SK-N-SH treated with all-trans-retinoic acid at 6 μM for 48 hours (cell line): Measurements from ENCODE around the gene TEX11.

ENCODE experiments used
- ATAC-seq: fragments of 200-7000 bp; cut with Tn5 transposase; 3 replicates; pipeline ENCODE4 v1.9.1; 2020; ENCODE audit warnings: mild to moderate bottlenecking, moderate library complexity
- ARNTL ChIP-seq: fragments of 450-650 bp; formaldehyde crosslinking; IDR thresholded peaks from 2 replicates; pipeline ENCODE4 v1.5.0; 2020; ENCODE audit warnings: low read depth, mild to moderate bottlenecking, moderate library complexity, borderline replicate concordance
- BACH2 ChIP-seq: fragments of 250-450 bp; sonication (Bioruptor Pico); IDR thresholded peaks from 2 replicates; pipeline ENCODE4 v1.9.0; 2021; ENCODE audit warnings: mild to moderate bottlenecking, borderline replicate concordance
- CSDC2 ChIP-seq: fragments of 250-450 bp; sonication (Bioruptor Pico); IDR thresholded peaks from 2 replicates; pipeline ENCODE4 v1.5.0; 2020; ENCODE audit warnings: mild to moderate bottlenecking, moderate library complexity
- ESRRG ChIP-seq: fragments of 250-450 bp; sonication (Bioruptor Pico); IDR thresholded peaks from 2 replicates; pipeline ENCODE4 v1.6.1; 2021; ENCODE audit warnings: mild to moderate bottlenecking
- GLIS3 ChIP-seq: fragments of 250-450 bp; sonication (Bioruptor Pico); IDR thresholded peaks from 2 replicates; pipeline ENCODE4 v1.5.0; 2020; ENCODE audit warnings: mild to moderate bottlenecking, moderate library complexity
- ISL1 ChIP-seq: fragments of 250-450 bp; sonication (Bioruptor Pico); IDR thresholded peaks from 2 replicates; pipeline ENCODE4 v2.1.2; 2022; ENCODE audit warnings: mild to moderate bottlenecking, moderate library complexity
- OSR1 ChIP-seq: fragments of 250-450 bp; sonication (Bioruptor Pico); IDR thresholded peaks from 2 replicates; pipeline ENCODE4 v1.8.0; 2022; ENCODE audit warnings: moderate library complexity, mild to moderate bottlenecking, inconsistent platforms
- POU6F1 ChIP-seq: fragments of 250-450 bp; sonication (Bioruptor Pico); IDR thresholded peaks from 2 replicates; pipeline ENCODE4 v1.8.0; 2021; ENCODE audit warnings: low read depth, mild to moderate bottlenecking, moderate library complexity, borderline replicate concordance
- RARB ChIP-seq: fragments of 250-450 bp; sonication (Bioruptor Pico); IDR thresholded peaks from 2 replicates; pipeline ENCODE4 v1.8.0; 2021; ENCODE audit warnings: mild to moderate bottlenecking, moderate library complexity
- SNAI2 ChIP-seq: fragments of 250-450 bp; sonication (Bioruptor Pico); IDR thresholded peaks from 2 replicates; pipeline ENCODE4 v1.5.0; 2020; ENCODE audit warnings: mild to moderate bottlenecking, moderate library complexity
- TCF4 ChIP-seq: fragments of 250-450 bp; sonication (Bioruptor Pico); IDR thresholded peaks from 2 replicates; pipeline ENCODE4 v1.8.0; 2021; ENCODE audit warnings: mild to moderate bottlenecking, moderate library complexity, borderline replicate concordance
- TOX ChIP-seq: fragments of 250-450 bp; sonication (Bioruptor Pico); IDR thresholded peaks from 2 replicates; pipeline ENCODE4 v1.8.0; 2021; ENCODE audit warnings: mild to moderate bottlenecking, moderate library complexity, borderline replicate concordance
- ZC3H10 ChIP-seq: fragments of 250-450 bp; sonication (Bioruptor Pico); IDR thresholded peaks from 2 replicates; pipeline ENCODE4 v1.5.1; 2021; ENCODE audit warnings: mild to moderate bottlenecking, moderate library complexity
- ZFP30 ChIP-seq: fragments of 450-650 bp; formaldehyde crosslinking; IDR thresholded peaks from 2 replicates; pipeline ENCODE4 v1.5.0; 2022; ENCODE audit warnings: mild to moderate bottlenecking, moderate library complexity
- ZNF565 ChIP-seq: fragments of 450-650 bp; formaldehyde crosslinking; conservative IDR thresholded peaks from 2 replicates; pipeline ENCODE4 v1.5.0; 2020; ENCODE audit warnings: low read depth, mild to moderate bottlenecking, moderate library complexity
- ZNF70 ChIP-seq: fragments of 450-650 bp; formaldehyde crosslinking; IDR thresholded peaks from 2 replicates; pipeline ENCODE4 v1.5.0; 2020; ENCODE audit warnings: mild to moderate bottlenecking, moderate library complexity
- ZNF8 ChIP-seq: fragments of 450-650 bp; formaldehyde crosslinking; IDR thresholded peaks from 2 replicates; pipeline ENCODE4 v1.5.0; 2020; ENCODE audit warnings: mild to moderate bottlenecking, moderate library complexity
- TF ChIP-seq, protein P1 (sequence below): fragments of 250-450 bp; sonication (Bioruptor Pico); IDR thresholded peaks from 2 replicates; pipeline ENCODE4 v1.5.1; 2021; ENCODE audit warnings: mild to moderate bottlenecking, moderate library complexity
- TF ChIP-seq, protein P2 (sequence below): fragments of 250-450 bp; sonication (Bioruptor Pico); IDR thresholded peaks from 2 replicates; pipeline ENCODE4 v1.5.1; 2020; ENCODE audit warnings: low read depth, mild to moderate bottlenecking, moderate library complexity
- TF ChIP-seq, protein P3 (sequence below): fragments of 250-450 bp; sonication (Bioruptor Pico); IDR thresholded peaks from 2 replicates; pipeline ENCODE4 v1.8.0; 2020; ENCODE audit warnings: mild to moderate bottlenecking, moderate library complexity, borderline replicate concordance
- TF ChIP-seq, protein P4 (sequence below): fragments of 250-450 bp; sonication (Bioruptor Pico); IDR thresholded peaks from 2 replicates; pipeline ENCODE4 v1.5.0; 2020; ENCODE audit warnings: mild to moderate bottlenecking, moderate library complexity

Gene TEX11

DNA sequence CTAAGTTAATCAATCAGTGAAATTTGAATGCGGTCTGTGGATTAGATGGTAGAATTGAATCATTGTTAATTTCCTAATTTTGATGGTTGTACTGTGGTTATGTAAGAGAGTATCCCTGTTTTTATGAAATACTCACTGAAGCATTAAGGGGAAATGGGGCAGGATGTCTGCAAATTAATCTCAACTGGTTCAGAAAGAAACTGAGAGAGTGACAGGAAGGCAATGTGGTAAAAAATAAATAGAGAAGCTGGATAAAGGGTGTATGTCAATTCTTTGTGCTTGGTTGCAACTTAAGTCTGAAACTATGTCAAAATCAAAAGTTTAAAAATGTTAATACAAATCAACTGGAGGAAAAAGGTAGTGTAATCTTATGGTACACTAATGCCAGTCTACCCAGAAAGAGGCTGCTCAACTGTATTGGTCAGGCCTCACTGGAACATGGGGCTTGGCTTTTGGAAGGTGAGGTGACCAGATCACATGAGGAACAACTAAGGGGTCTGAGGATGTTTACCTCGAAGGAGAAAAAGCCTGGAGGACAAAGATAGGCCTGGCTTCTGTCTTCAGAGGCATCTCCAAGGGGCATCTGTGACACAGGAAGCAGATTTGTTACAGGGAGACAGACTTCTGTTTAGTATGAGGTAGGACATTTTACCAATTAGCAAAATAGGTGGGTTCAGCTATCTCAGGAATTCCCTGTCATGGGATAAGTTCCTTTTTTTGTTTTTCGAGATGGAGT is 380.7 kb downstream of the TEX11 start:
- no peak for ATAC-seq
- no peak for TF ChIP-seq ZFP30 (CRISPR knock-in tag)
- no peak for TF ChIP-seq RARB
- TF ChIP-seq ZNF70 (CRISPR knock-in tag), result no peak
- no peak for TF ChIP-seq SNAI2 (CRISPR knock-in tag)
- no peak for TF ChIP-seq ZC3H10 (CRISPR knock-in tag)
- TF ChIP-seq OSR1 (CRISPR knock-in tag), result no peak
- TF ChIP-seq, protein P1, sequence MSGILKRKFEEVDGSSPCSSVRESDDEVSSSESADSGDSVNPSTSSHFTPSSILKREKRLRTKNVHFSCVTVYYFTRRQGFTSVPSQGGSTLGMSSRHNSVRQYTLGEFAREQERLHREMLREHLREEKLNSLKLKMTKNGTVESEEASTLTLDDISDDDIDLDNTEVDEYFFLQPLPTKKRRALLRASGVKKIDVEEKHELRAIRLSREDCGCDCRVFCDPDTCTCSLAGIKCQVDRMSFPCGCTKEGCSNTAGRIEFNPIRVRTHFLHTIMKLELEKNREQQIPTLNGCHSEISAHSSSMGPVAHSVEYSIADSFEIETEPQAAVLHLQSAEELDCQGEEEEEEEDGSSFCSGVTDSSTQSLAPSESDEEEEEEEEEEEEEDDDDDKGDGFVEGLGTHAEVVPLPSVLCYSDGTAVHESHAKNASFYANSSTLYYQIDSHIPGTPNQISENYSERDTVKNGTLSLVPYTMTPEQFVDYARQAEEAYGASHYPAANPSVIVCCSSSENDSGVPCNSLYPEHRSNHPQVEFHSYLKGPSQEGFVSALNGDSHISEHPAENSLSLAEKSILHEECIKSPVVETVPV (CRISPR knock-in tag), result no peak
- TF ChIP-seq CSDC2 (CRISPR knock-in tag), result no peak
- TF ChIP-seq POU6F1 (CRISPR knock-in tag), result no peak
- no peak for TF ChIP-seq ISL1
- TF ChIP-seq ESRRG (CRISPR knock-in tag), result no peak
- TF ChIP-seq ZNF8 (CRISPR knock-in tag), result no peak
- TF ChIP-seq, protein P2, sequence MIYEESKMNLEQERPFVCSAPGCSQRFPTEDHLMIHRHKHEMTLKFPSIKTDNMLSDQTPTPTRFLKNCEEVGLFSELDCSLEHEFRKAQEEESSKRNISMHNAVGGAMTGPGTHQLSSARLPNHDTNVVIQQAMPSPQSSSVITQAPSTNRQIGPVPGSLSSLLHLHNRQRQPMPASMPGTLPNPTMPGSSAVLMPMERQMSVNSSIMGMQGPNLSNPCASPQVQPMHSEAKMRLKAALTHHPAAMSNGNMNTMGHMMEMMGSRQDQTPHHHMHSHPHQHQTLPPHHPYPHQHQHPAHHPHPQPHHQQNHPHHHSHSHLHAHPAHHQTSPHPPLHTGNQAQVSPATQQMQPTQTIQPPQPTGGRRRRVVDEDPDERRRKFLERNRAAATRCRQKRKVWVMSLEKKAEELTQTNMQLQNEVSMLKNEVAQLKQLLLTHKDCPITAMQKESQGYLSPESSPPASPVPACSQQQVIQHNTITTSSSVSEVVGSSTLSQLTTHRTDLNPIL (CRISPR knock-in tag), result no peak
- TF ChIP-seq ZNF565 (CRISPR knock-in tag), result no peak
- TF ChIP-seq, protein P3, sequence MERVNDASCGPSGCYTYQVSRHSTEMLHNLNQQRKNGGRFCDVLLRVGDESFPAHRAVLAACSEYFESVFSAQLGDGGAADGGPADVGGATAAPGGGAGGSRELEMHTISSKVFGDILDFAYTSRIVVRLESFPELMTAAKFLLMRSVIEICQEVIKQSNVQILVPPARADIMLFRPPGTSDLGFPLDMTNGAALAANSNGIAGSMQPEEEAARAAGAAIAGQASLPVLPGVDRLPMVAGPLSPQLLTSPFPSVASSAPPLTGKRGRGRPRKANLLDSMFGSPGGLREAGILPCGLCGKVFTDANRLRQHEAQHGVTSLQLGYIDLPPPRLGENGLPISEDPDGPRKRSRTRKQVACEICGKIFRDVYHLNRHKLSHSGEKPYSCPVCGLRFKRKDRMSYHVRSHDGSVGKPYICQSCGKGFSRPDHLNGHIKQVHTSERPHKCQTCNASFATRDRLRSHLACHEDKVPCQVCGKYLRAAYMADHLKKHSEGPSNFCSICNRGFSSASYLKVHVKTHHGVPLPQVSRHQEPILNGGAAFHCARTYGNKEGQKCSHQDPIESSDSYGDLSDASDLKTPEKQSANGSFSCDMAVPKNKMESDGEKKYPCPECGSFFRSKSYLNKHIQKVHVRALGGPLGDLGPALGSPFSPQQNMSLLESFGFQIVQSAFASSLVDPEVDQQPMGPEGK (CRISPR knock-in tag), result no peak
- TF ChIP-seq GLIS3, result no peak
- TF ChIP-seq TOX, result no peak
- TF ChIP-seq BACH2 (CRISPR knock-in tag), result no peak
- no peak for TF ChIP-seq TCF4
- TF ChIP-seq, protein P4, sequence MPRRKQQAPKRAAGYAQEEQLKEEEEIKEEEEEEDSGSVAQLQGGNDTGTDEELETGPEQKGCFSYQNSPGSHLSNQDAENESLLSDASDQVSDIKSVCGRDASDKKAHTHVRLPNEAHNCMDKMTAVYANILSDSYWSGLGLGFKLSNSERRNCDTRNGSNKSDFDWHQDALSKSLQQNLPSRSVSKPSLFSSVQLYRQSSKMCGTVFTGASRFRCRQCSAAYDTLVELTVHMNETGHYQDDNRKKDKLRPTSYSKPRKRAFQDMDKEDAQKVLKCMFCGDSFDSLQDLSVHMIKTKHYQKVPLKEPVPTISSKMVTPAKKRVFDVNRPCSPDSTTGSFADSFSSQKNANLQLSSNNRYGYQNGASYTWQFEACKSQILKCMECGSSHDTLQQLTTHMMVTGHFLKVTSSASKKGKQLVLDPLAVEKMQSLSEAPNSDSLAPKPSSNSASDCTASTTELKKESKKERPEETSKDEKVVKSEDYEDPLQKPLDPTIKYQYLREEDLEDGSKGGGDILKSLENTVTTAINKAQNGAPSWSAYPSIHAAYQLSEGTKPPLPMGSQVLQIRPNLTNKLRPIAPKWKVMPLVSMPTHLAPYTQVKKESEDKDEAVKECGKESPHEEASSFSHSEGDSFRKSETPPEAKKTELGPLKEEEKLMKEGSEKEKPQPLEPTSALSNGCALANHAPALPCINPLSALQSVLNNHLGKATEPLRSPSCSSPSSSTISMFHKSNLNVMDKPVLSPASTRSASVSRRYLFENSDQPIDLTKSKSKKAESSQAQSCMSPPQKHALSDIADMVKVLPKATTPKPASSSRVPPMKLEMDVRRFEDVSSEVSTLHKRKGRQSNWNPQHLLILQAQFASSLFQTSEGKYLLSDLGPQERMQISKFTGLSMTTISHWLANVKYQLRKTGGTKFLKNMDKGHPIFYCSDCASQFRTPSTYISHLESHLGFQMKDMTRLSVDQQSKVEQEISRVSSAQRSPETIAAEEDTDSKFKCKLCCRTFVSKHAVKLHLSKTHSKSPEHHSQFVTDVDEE (CRISPR knock-in tag), result no peak

DNA sequence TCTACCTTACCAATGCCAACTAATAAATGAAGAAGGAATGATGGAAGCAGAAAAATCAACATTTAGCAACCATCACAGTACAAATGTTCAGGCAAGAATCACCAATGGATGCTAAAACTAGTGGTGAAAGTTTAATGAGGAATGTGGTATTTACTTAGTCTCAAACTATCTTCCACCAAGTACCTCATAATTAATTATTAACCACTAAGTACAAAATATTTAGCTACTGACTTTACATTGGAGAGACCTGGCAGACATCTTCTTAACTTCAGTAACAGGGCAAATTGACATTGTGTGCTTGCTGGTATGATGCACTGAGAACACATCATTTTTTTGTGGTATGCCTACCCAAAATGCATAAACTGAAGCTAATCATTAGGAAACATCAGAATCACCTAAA is 381.5 kb downstream of the TEX11 start:
- no peak for TF ChIP-seq RARB
- TF ChIP-seq POU6F1 (CRISPR knock-in tag), result no peak
- no peak for TF ChIP-seq TOX
- no peak for TF ChIP-seq GLIS3
- TF ChIP-seq, protein P3 (CRISPR knock-in tag), result no peak
- TF ChIP-seq, protein P1 (CRISPR knock-in tag), result no peak
- no peak for TF ChIP-seq ZNF565 (CRISPR knock-in tag)
- TF ChIP-seq ZNF70 (CRISPR knock-in tag), result no peak
- TF ChIP-seq ZNF8 (CRISPR knock-in tag), result no peak
- no peak for TF ChIP-seq ISL1
- no peak for TF ChIP-seq ARNTL (CRISPR knock-in tag)
- TF ChIP-seq ZFP30 (CRISPR knock-in tag), result no peak
- no peak for ATAC-seq
